OCI-LY1 (cell line): ENCODE data around the gene NBEAL1.

ENCODE experiments used
- EZH2 ChIP-seq: fragments of 200-600 bp; sonication (generic), shearing (Covaris generic); IDR thresholded peaks from 2 replicates; pipeline ENCODE4 v1.8.0; 2017; ENCODE audit warnings: borderline replicate concordance, mixed run types, mild to moderate bottlenecking, antibody characterized with exemption, low read length, moderate library complexity, mixed read lengths
- TF ChIP-seq, protein P1 (sequence below): fragments of 200-600 bp; sonication (generic), shearing (Covaris generic); IDR thresholded peaks from 2 replicates; pipeline ENCODE4 v1.5.1; 2017; ENCODE audit warnings: mild to moderate bottlenecking, antibody characterized with exemption, low read length, moderate library complexity, mixed read lengths

DNA sequence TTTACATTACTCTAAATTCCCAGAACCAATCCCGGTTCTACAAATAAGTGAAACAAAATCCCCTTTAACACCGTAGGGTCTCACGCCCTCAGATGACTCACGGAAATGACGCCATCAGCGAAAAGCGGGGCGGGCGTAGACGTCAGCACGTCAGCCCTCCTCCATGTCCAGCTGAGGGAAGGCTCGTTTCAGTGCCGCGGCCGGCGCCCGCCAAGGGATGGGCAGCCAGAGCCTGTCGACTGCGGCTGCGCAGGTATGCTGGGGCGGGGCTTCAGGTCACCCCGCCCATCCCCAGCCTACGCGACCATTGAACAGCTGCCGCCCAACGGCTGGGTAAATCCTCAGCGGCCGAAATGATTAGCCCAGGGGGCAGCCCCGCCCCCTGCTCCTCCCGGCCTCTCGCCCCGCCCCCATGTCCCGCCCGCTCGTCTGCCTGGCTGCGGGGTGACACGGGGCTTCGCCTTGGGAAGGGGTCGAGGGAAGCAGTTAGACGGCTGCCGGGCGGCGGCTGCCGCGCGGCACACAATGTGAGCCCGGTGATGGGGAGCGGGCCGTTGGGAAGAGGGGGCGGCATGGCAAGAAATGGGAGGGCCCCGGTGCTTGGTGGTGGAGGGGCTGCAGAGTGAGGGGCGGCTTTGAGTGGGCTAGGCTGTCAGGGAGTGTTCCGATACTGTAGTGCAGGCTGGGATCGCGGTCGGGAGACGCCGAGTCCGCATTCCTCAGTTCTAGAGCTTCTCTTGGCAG is at the start of gene NBEAL1:
- TF ChIP-seq, protein P1, sequence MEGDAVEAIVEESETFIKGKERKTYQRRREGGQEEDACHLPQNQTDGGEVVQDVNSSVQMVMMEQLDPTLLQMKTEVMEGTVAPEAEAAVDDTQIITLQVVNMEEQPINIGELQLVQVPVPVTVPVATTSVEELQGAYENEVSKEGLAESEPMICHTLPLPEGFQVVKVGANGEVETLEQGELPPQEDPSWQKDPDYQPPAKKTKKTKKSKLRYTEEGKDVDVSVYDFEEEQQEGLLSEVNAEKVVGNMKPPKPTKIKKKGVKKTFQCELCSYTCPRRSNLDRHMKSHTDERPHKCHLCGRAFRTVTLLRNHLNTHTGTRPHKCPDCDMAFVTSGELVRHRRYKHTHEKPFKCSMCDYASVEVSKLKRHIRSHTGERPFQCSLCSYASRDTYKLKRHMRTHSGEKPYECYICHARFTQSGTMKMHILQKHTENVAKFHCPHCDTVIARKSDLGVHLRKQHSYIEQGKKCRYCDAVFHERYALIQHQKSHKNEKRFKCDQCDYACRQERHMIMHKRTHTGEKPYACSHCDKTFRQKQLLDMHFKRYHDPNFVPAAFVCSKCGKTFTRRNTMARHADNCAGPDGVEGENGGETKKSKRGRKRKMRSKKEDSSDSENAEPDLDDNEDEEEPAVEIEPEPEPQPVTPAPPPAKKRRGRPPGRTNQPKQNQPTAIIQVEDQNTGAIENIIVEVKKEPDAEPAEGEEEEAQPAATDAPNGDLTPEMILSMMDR: no peak
- TF ChIP-seq EZH2: no peak
